ENCODE data around the gene KIAA1328. TPM values are rescaled to one million over a fixed set of nuclear protein-coding genes. Genes with fewer than 3 reads are reported as not detected.
A peak's percentile ranks its signal among the peaks of the same experiment; 100 is the strongest.

KIAA1328 gene
- total RNA-seq, 1 donor from 2014 or later = 8.4 TPM

- no peaks in the 10 kb centered on the region for H3K9me3 ChIP-seq
- DNase-seq (ENCODE audit: low spot score in 2 of 2) = no peak
- no peak overlapping the region for H3K4me3 ChIP-seq
- intact Hi-C loops (cut with DNase I) = no loop called here
- no peak for TF ChIP-seq CTCF (IDR thresholded peaks at IDR 0.05)
- H3K36me3 ChIP-seq = peaks cover 0 to 4% of the 10 kb centered on the region in 2 donors
- H3K4me1 ChIP-seq = no peaks in the 10 kb centered on the region
- no peak overlapping the region for H3K27ac ChIP-seq
- H3K27me3 ChIP-seq = no peaks in the 10 kb centered on the region
Measured at GRCh38 chr18:36929601-36930000, 100.7 kb downstream of the KIAA1328 start.

- intact Hi-C loops (cut with DNase I) = no loop called here
- no peak for TF ChIP-seq CTCF (IDR thresholded peaks at IDR 0.05)
- Histone ChIP-seq H3K36me3 (peaks cover 0 to 4% of the 10 kb centered on the region in 2 donors), H3K9me3 (no peaks in the 10 kb centered on the region), H3K27me3 (no peaks in the 10 kb centered on the region), H3K4me3 (no peak overlapping the region), H3K27ac (no peak overlapping the region), H3K4me1 (peaks cover 0 to 3% of the 10 kb centered on the region in 2 donors)
- no peak for DNase-seq (ENCODE audit: low spot score in 2 of 2)
Measured at GRCh38 chr18:36931106-36931505, 102.2 kb downstream of the KIAA1328 start.

- Histone ChIP-seq H3K27ac (no peak overlapping the region), H3K4me3 (no peak overlapping the region), H3K4me1 (peaks cover 0 to 3% of the 10 kb centered on the region in 2 donors), H3K27me3 (no peaks in the 10 kb centered on the region), H3K36me3 (peaks cover 0 to 13% of the 10 kb centered on the region in 2 donors), H3K9me3 (peaks cover under 1 to 5% of the 10 kb centered on the region in 2 donors)
- TF ChIP-seq CTCF (IDR thresholded peaks at IDR 0.05) = no peak
- DNase-seq (ENCODE audit: low spot score in 2 of 2) = no peak
- intact Hi-C loops (cut with DNase I) = no loop called here
Measured at GRCh38 chr18:36933552-36933951, 104.6 kb downstream of the KIAA1328 start.

GRCh38 chr18:36934884-36935283 is 106.0 kb downstream of the KIAA1328 start:
- H3K27ac ChIP-seq = no peak overlapping the region
- H3K27me3 ChIP-seq = no peaks in the 10 kb centered on the region
- intact Hi-C loops (cut with DNase I) = no loop called here
- no peak for TF ChIP-seq CTCF (IDR thresholded peaks at IDR 0.05)
- H3K4me3 ChIP-seq = no peak overlapping the region
- peaks cover 0 to 13% of the 10 kb centered on the region in 2 donors for H3K36me3 ChIP-seq
- DNase-seq (ENCODE audit: low spot score in 2 of 2) = no peak
- H3K4me1 ChIP-seq = peaks cover 0 to 3% of the 10 kb centered on the region in 2 donors
- H3K9me3 ChIP-seq = peaks cover 6 to 19% of the 10 kb centered on the region in 2 donors

GRCh38 chr18:36942264-36942663 is 113.3 kb downstream of the KIAA1328 start:
- intact Hi-C loops (cut with DNase I) = no loop called here
- H3K27me3 ChIP-seq = no peaks in the 10 kb centered on the region
- H3K9me3 ChIP-seq = peaks cover 6 to 22% of the 10 kb centered on the region in 2 donors
- H3K36me3 ChIP-seq = peaks cover 0 to 9% of the 10 kb centered on the region in 2 donors
- no peak for DNase-seq (ENCODE audit: low spot score in 2 of 2)
- peak in 1 of 3 experiments; percentile 19 for TF ChIP-seq CTCF (IDR thresholded peaks at IDR 0.05)
- no peak overlapping the region for H3K4me3 ChIP-seq
- no peaks in the 10 kb centered on the region for H3K4me1 ChIP-seq
- no peak overlapping the region for H3K27ac ChIP-seq

- peaks cover 0 to 4% of the 10 kb centered on the region in 2 donors for H3K36me3 ChIP-seq
- DNase-seq (ENCODE audit: low spot score in 2 of 2) = no peak
- H3K27ac ChIP-seq = no peak overlapping the region
- H3K27me3 ChIP-seq = no peaks in the 10 kb centered on the region
- H3K9me3 ChIP-seq = no peaks in the 10 kb centered on the region
- no peak overlapping the region for H3K4me3 ChIP-seq
- intact Hi-C loops (cut with DNase I) = no loop called here
- no peak for TF ChIP-seq CTCF (IDR thresholded peaks at IDR 0.05)
- H3K4me1 ChIP-seq = no peaks in the 10 kb centered on the region
Measured at GRCh38 chr18:36947820-36948348, 119.0 kb downstream of the KIAA1328 start.

All from ascending aorta (tissue), 2 donors.